SK-N-SH (cell line): ENCODE measurements around the gene EXOC3. TPM values are rescaled to one million over a fixed set of nuclear protein-coding genes. Genes with fewer than 3 reads are reported as not detected.

Experiments
- CTCF ChIA-PET: fragments of 300-600, 350-600 bp; formaldehyde crosslinking; extraction: SDS; loops from one replicate; lab custom pipeline; 2021; lab: Yijun Ruan, JAX
- POLR2A ChIA-PET: fragments of 350-600 bp; sonication (Branson Sonifier 250); formaldehyde crosslinking; extraction: SDS; loops from one replicate; lab custom pipeline; 2020; ENCODE audit warnings: antibody characterized with exemption, inconsistent platforms; lab: Yijun Ruan, JAX
- DNase-seq: peaks from one replicate; pipeline ENCODE4 v3.0.0; 2012
- H2AFZ ChIP-seq: fragments of 200-600 bp; sonication (generic); 2 replicates; pipeline ENCODE4 v1.8.1; 2016; ENCODE audit warnings: antibody characterized with exemption, mild to moderate bottlenecking, low read depth
- H3F3A ChIP-seq: fragments of 200-600 bp; sonication (generic); replicated peaks from 2 replicates; pipeline ENCODE3; 2016; ENCODE audit warnings: antibody characterized with exemption, mild to moderate bottlenecking; ENCODE audit not compliant: insufficient read depth
- H3K27ac ChIP-seq, 2 experiments: fragments of 200-500 bp in 1 of 2; fragments of 200-600 bp in 1 of 2; sonication (Bioruptor generic) in 1 of 2; sonication (generic), shearing (Covaris generic) in 1 of 2; 2 replicates each; pipeline versions ENCODE4 v1.5.1 to v1.6.1; 2014 to 2016; ENCODE audit warnings: low read depth in 2 of 2, inconsistent platforms in 1 of 2, low read length in 1 of 2, mild to moderate bottlenecking in 1 of 2, mixed read lengths in 1 of 2
- H3K27me3 ChIP-seq: fragments of 200-600 bp; sonication (generic), shearing (Covaris generic); 2 replicates; pipeline ENCODE4 v1.6.1; 2016; ENCODE audit warnings: mixed run types; ENCODE audit not compliant: insufficient read depth
- H3K36me3 ChIP-seq, 2 experiments: fragments of 200-500 bp in 1 of 2; fragments of 200-600 bp in 1 of 2; sonication (Bioruptor generic) in 1 of 2; sonication (generic) in 1 of 2; replicated peaks in 1 of 2; 2 replicates each; pipeline versions ENCODE3 to v1.5.1; 2014 to 2016; ENCODE audit warnings: low read length in 1 of 2, mild to moderate bottlenecking in 1 of 2; ENCODE audit not compliant: insufficient read depth in 2 of 2, control insufficient read depth in 1 of 2
- H3K4me1 ChIP-seq, 2 experiments: fragments of 200-500 bp in 1 of 2; fragments of 200-600 bp in 1 of 2; sonication (Bioruptor generic) in 1 of 2; sonication (generic), shearing (Covaris generic) in 1 of 2; 2 replicates each; pipeline versions ENCODE4 v1.5.1 to v1.6.1; 2014 to 2016; ENCODE audit warnings: low read depth in 1 of 2, low read length in 1 of 2, mixed run types in 1 of 2; ENCODE audit not compliant: insufficient read depth in 2 of 2, control insufficient read depth in 1 of 2
- H3K4me2 ChIP-seq: fragments of 200-600 bp; sonication (generic), shearing (Covaris generic); 2 replicates; pipeline ENCODE4 v1.6.1; 2017; ENCODE audit warnings: mixed run types
- H3K4me3 ChIP-seq, 2 experiments: fragments of 200-500 bp in 1 of 2; fragments of 200-600 bp in 1 of 2; sonication (Bioruptor generic) in 1 of 2; sonication (generic), shearing (Covaris generic) in 1 of 2; 2 replicates each; pipeline versions ENCODE4 v1.5.1 to v1.8.1; 2014 to 2016; ENCODE audit warnings: low read depth in 2 of 2, inconsistent platforms in 1 of 2, low read length in 1 of 2, mild to moderate bottlenecking in 1 of 2, mixed read lengths in 1 of 2, moderate library complexity in 1 of 2
- H3K79me2 ChIP-seq: fragments of 200-600 bp; sonication (generic); 2 replicates; pipeline ENCODE4 v1.8.1; 2017; ENCODE audit warnings: mild to moderate bottlenecking; ENCODE audit not compliant: insufficient read depth
- H3K9ac ChIP-seq: fragments of 200-600 bp; sonication (generic); 2 replicates; pipeline ENCODE4 v1.6.1; 2017; ENCODE audit warnings: mixed run types
- H3K9me2 ChIP-seq: fragments of 200-600 bp; sonication (generic); 2 replicates; pipeline ENCODE4 v1.6.1; 2017; ENCODE audit warnings: mixed run types
- H3K9me3 ChIP-seq: fragments of 200-600 bp; sonication (generic); 2 replicates; pipeline ENCODE4 v1.6.1; 2017; ENCODE audit warnings: mixed run types, mild to moderate bottlenecking, moderate library complexity
- H4K20me1 ChIP-seq: fragments of 200-600 bp; sonication (generic); 2 replicates; pipeline ENCODE4 v1.6.1; 2017; ENCODE audit warnings: mild to moderate bottlenecking, mixed run types; ENCODE audit not compliant: insufficient read depth
- ELF1 ChIP-seq: IDR thresholded peaks from 2 replicates; pipeline ENCODE4 v1.4.0; 2012
- EP300 ChIP-seq, 2 experiments: IDR thresholded peaks; 2 replicates each; pipeline versions ENCODE4 v1.4.0 to v1.6.1; 2012; ENCODE audit warnings: borderline replicate concordance in 1 of 2, low read depth in 1 of 2, low read length in 1 of 2
- JUND ChIP-seq: IDR thresholded peaks from 2 replicates; pipeline ENCODE4 v1.4.0; 2012
- NRF1 ChIP-seq: IDR thresholded peaks from 2 replicates; pipeline ENCODE4 v1.6.1; 2012; ENCODE audit warnings: low read depth, mild to moderate bottlenecking, low read length
- REST ChIP-seq: IDR thresholded peaks from 2 replicates; pipeline ENCODE4 v1.6.1; 2012; ENCODE audit warnings: mild to moderate bottlenecking, low read depth, low read length, moderate library complexity
- RFX5 ChIP-seq: IDR thresholded peaks from 2 replicates; pipeline ENCODE4 v1.6.1; 2012; ENCODE audit warnings: mild to moderate bottlenecking, improper control_type of control experiment, low read length
- SIN3A ChIP-seq: IDR thresholded peaks from 2 replicates; pipeline ENCODE4 v1.6.1; 2012; ENCODE audit warnings: low read depth, mild to moderate bottlenecking, low read length, moderate library complexity, borderline replicate concordance
- TEAD4 ChIP-seq: IDR thresholded peaks from 2 replicates; pipeline ENCODE4 v1.4.0; 2012; ENCODE audit warnings: mild to moderate bottlenecking, borderline replicate concordance; ENCODE audit not compliant: insufficient read depth
- USF1 ChIP-seq: IDR thresholded peaks from 2 replicates; pipeline ENCODE4 v1.4.0; 2012; ENCODE audit warnings: low read depth, borderline replicate concordance
- WGBS: methylation state at CpG from one replicate; pipeline ENCODE4 v1.1.6; 2017; ENCODE audit warnings: low lambda C conversion rate; 5-methylcytosine and 5-hydroxymethylcytosine counted together
- polyA plus RNA-seq, 3 experiments: library from polyadenylated mRNA; depleted of rRNA; stranded (reverse); fragments of >200 nt; gene quantifications; 2 replicates each; pipeline ENCODE4 v1.2.3, GENCODE V29; 2012

Gene EXOC3
- polyA plus RNA-seq, 1 of the 3 experiments (the other 2 are of a cell fraction), result 25.7 TPM

- H3K9me2 ChIP-seq, result no peaks in the 10 kb centered on the region
- H3K79me2 ChIP-seq, result peaks cover 39% of the 10 kb centered on the region
- H3K9me3 ChIP-seq, result peaks cover 10% of the 10 kb centered on the region
- H3K4me1 ChIP-seq, result no peaks in the 10 kb centered on the region
- H4K20me1 ChIP-seq, result 0 out of 2 replicates have a peak, but pooled peaks cover 6% of the 10 kb centered on the region
- TF ChIP-seq NRF1, result no peak
- no peaks in the 10 kb centered on the region for H3F3A ChIP-seq
- H3K27ac ChIP-seq, result no peak overlapping the region
- H2AFZ ChIP-seq, result no peak overlapping the region
- 90% methylated on average over 11 of the region's 11 CpGs for WGBS
- CTCF ChIA-PET, result interaction anchor here (3.3 kb wide), 1 partner anchor 9 kb away, joined by 14 read pairs; no protein-coding TSS in a partner anchor
- H3K27me3 ChIP-seq, result no peaks in the 10 kb centered on the region
- H3K36me3 ChIP-seq, result peaks cover 41 to 97% of the 10 kb centered on the region in 2 experiments
- H3K9ac ChIP-seq, result no peak overlapping the region
- no peak overlapping the region for H3K4me2 ChIP-seq
- no peak for DNase-seq
- POLR2A ChIA-PET, result no interaction called here
- H3K4me3 ChIP-seq, result no peak overlapping the region
Measured at GRCh38 chr5:455806-456205, 12.8 kb downstream of the EXOC3 start.

DNA sequence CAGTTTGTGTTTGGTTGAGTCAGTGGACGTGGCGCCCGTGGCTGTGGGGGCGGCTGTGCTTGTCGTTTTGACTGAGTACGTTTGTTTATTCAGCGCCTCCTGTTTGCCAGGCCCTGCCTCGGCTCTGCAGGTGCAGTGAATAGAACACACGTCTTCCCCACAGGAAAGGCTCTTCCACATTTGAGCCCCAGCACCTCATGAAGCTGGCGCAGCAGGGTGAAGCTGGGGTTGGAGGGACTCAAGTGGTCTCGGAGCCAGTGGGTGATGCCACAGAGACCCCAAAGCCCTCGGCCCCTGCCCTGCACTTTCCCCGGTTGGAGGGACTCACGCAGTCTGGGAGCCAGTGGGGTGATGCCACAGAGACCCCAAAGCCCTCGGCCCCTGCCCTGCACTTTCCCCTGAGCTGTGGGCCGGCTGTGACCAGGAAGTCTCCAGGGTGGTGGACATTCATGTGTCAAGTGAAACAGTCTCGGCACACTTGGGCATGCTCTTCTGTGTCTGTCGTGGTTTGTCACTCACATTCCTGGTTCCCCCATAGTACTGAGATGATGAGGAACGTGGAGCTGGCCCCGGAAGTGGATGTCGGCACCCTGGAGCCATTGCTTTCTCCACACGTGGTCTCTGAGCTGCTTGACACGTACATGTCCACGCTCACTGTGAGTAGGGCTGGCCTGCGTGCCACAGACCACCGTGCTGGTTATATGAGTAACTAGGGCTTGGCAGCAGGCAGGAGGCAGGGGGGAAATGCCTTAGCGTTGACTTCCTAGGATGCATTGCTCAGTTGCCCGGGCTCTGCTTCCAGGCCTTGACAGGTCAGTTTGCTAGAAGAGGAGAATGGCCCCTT lies 13.6 kb downstream of the EXOC3 start:
- Histone ChIP-seq H3K27ac (no peak overlapping the region), H3K9me2 (no peaks in the 10 kb centered on the region), H3K27me3 (no peaks in the 10 kb centered on the region), H3K4me2 (no peak overlapping the region), H4K20me1 (0 out of 2 replicates have a peak, but pooled peaks cover 6% of the 10 kb centered on the region), H2AFZ (no peak overlapping the region), H3K79me2 (peaks cover 38% of the 10 kb centered on the region), H3K36me3 (peaks cover 35 to 92% of the 10 kb centered on the region in 2 experiments), H3K4me1 (no peaks in the 10 kb centered on the region), H3F3A (no peaks in the 10 kb centered on the region), H3K9me3 (peaks cover 2% of the 10 kb centered on the region), H3K4me3 (no peak overlapping the region), H3K9ac (no peak overlapping the region)
- POLR2A ChIA-PET, result no interaction called here
- CTCF ChIA-PET, result interaction anchor here (3.3 kb wide), 1 partner anchor 10 kb away, joined by 14 read pairs; no protein-coding TSS in a partner anchor
- 94% methylated on average over 21 of the region's 28 CpGs for WGBS
- no peak for TF ChIP-seq RFX5
- TF ChIP-seq NRF1, result no peak
- TF ChIP-seq EP300 (IDR thresholded peaks at IDR 0.05; ENCODE audit: borderline replicate concordance in 1 of 2, low read depth in 1 of 2, low read length in 1 of 2), result no peak
- no peak for TF ChIP-seq REST
- no peak for TF ChIP-seq TEAD4
- no peak for TF ChIP-seq ELF1
- TF ChIP-seq SIN3A, result no peak
- no peak for TF ChIP-seq JUND
- no peak for TF ChIP-seq USF1
- DNase-seq, result no peak
